CD14-positive monocyte (primary cell): ENCODE data around the gene CHST10. TPM values are rescaled to one million over a fixed set of nuclear protein-coding genes. Genes with fewer than 3 reads are reported as not detected.

Experiments used
- DNase-seq, 3 donors: peaks; one replicate each; pipeline ENCODE4 v3.0.0-alpha.2; 2011 to 2022
- H2AFZ ChIP-seq: 2 replicates; pipeline ENCODE4 v1.6.0; 2012; ENCODE audit warnings: mild to moderate bottlenecking, low read depth, low read length, inconsistent platforms; ENCODE audit not compliant: insufficient read depth, poor library complexity, severe bottlenecking
- H3K27ac ChIP-seq, 2 donors: 1 replicate in 1 of 2; 2 replicates in 1 of 2; pipeline ENCODE4 v1.5.1; 2012 to 2013; ENCODE audit warnings: low read length in 2 of 2, control low read depth in 1 of 2, inconsistent platforms in 1 of 2, low read depth in 1 of 2, mild to moderate bottlenecking in 1 of 2
- H3K27me3 ChIP-seq, 2 donors: one replicate each; pipeline versions ENCODE4 v1.6.0 to v1.6.1; 2011 to 2013; ENCODE audit warnings: low read length in 2 of 2; ENCODE audit not compliant: control insufficient read depth in 2 of 2, insufficient read depth in 2 of 2
- H3K36me3 ChIP-seq, 2 donors: replicated peaks in 1 of 2; 1 replicate in 1 of 2; 2 replicates in 1 of 2; pipeline versions ENCODE4 v1.5.1 to v1.6.1; 2012 to 2013; ENCODE audit warnings: low read length in 2 of 2, control low read depth in 1 of 2, inconsistent platforms in 1 of 2, mild to moderate bottlenecking in 1 of 2; ENCODE audit not compliant: insufficient read depth in 2 of 2, control insufficient read depth in 1 of 2
- H3K4me1 ChIP-seq, 2 donors: 1 replicate in 1 of 2; 2 replicates in 1 of 2; pipeline versions ENCODE4 v1.5.1 to v1.6.1; 2012 to 2013; ENCODE audit warnings: low read length in 2 of 2, control low read depth in 1 of 2, inconsistent platforms in 1 of 2, mild to moderate bottlenecking in 1 of 2, moderate library complexity in 1 of 2; ENCODE audit not compliant: insufficient read depth in 2 of 2, control insufficient read depth in 1 of 2
- H3K4me2 ChIP-seq: replicated peaks from 2 replicates; pipeline ENCODE3; 2012; ENCODE audit warnings: low read length, moderate library complexity, mild to moderate bottlenecking; ENCODE audit not compliant: poor library complexity, severe bottlenecking; ENCODE audit errors: extremely low read depth
- H3K4me3 ChIP-seq, 3 experiments: fragments of 200-600 bp in 1 of 3; sonication (generic) in 1 of 3; replicated peaks in 1 of 3; 1 replicate in 2 of 3; 2 replicates in 1 of 3; pipeline ENCODE4 v1.5.1; 2011 to 2013; ENCODE audit warnings: low read length in 3 of 3, mild to moderate bottlenecking in 3 of 3, control low read depth in 2 of 3, low read depth in 2 of 3, inconsistent platforms in 1 of 3, moderate library complexity in 1 of 3
- H3K79me2 ChIP-seq: 2 replicates; pipeline ENCODE4 v1.6.0; 2012; ENCODE audit warnings: mild to moderate bottlenecking, control low read depth, inconsistent platforms, low read length, moderate library complexity; ENCODE audit not compliant: insufficient read depth
- H3K9ac ChIP-seq: 2 replicates; pipeline ENCODE4 v1.6.0; 2017; ENCODE audit warnings: low read length, mild to moderate bottlenecking; ENCODE audit not compliant: insufficient read depth, poor library complexity, severe bottlenecking
- H3K9me3 ChIP-seq, 2 donors: replicated peaks in 1 of 2; 1 replicate in 1 of 2; 2 replicates in 1 of 2; pipeline versions ENCODE4 v1.5.1 to v1.6.1; 2012 to 2013; ENCODE audit warnings: low read length in 2 of 2, control low read depth in 1 of 2; ENCODE audit not compliant: control insufficient read depth in 1 of 2, insufficient read depth in 1 of 2
- H4K20me1 ChIP-seq: 2 replicates; pipeline ENCODE4 v1.6.0; 2012; ENCODE audit warnings: mild to moderate bottlenecking, low read length, control low read depth, moderate library complexity; ENCODE audit not compliant: insufficient read depth
- H3K27ac Mint-ChIP-seq, 7 donors: one replicate each; pipeline ENCODE4 v1.8.0; 2020; ENCODE audit warnings: mild to moderate bottlenecking in 7 of 7, mixed read lengths in 7 of 7, moderate library complexity in 6 of 7, inconsistent platforms in 2 of 7
- H3K27me3 Mint-ChIP-seq, 3 donors: one replicate each; pipeline ENCODE4 v1.8.0; 2021 to 2022; ENCODE audit warnings: low read depth in 3 of 3, mild to moderate bottlenecking in 3 of 3, mixed read lengths in 3 of 3, moderate library complexity in 3 of 3, inconsistent platforms in 1 of 3
- H3K36me3 Mint-ChIP-seq, 2 donors: one replicate each; pipeline ENCODE4 v1.8.0; 2020; ENCODE audit warnings: mixed read lengths in 2 of 2, inconsistent platforms in 1 of 2, mild to moderate bottlenecking in 1 of 2
- H3K4me1 Mint-ChIP-seq: one replicate; pipeline ENCODE4 v1.8.0; 2020; ENCODE audit warnings: mild to moderate bottlenecking, mixed read lengths
- H3K4me3 Mint-ChIP-seq, 2 donors: one replicate each; pipeline ENCODE4 v1.8.0; 2020; ENCODE audit warnings: mild to moderate bottlenecking in 2 of 2, mixed read lengths in 2 of 2, moderate library complexity in 1 of 2
- H3K9me3 Mint-ChIP-seq, 7 donors: one replicate each; pipeline ENCODE4 v1.8.0; 2020 to 2022; ENCODE audit warnings: mixed read lengths in 7 of 7, mild to moderate bottlenecking in 6 of 7, moderate library complexity in 6 of 7, inconsistent platforms in 2 of 7
- CTCF ChIP-seq: fragments of 200-600 bp; IDR thresholded peaks from one replicate; pipeline ENCODE4 v1.8.0; 2022; ENCODE audit warnings: antibody characterized with exemption, mild to moderate bottlenecking
- WGBS: methylation state at CpG from one replicate; pipeline ENCODE4 v1.1.5; 2013; ENCODE audit warnings: missing lambda C conversion rate; ENCODE audit not compliant: insufficient coverage; 5-methylcytosine and 5-hydroxymethylcytosine counted together
- intact Hi-C, 2 donors: fragments of 100-400 bp; cut with micrococcal nuclease; formaldehyde crosslinking; loops; one replicate each; pipeline versions ENCODE4 v1.15.0 to v1.15.1; 2023
- polyA plus RNA-seq, 3 donors: library from polyadenylated mRNA; depleted of rRNA in 1 of 3; unstranded in 2 of 3; stranded (reverse) in 1 of 3; fragments of 300-500 nt in 2 of 3; fragments of >200 nt in 1 of 3; fragmentation: Illumina TruSeq in 2 of 3; gene quantifications; 1 replicate in 2 of 3; 2 replicates in 1 of 3; pipeline ENCODE4 v1.2.3, GENCODE V29; 2012 to 2021

The CHST10 gene
- polyA plus RNA-seq, 3 donors: 0.52 to 0.54 TPM; not detected in 1

GRCh38 chr2:100437751-100438150 is 20.3 kb upstream of the CHST10 start:
- H2AFZ ChIP-seq: no peak overlapping the region
- no peak overlapping the region for H3K9ac ChIP-seq
- intact Hi-C loops: no loop called here
- no peaks in the 10 kb centered on the region for H3K79me2 ChIP-seq
- no peaks in the 10 kb centered on the region for H3K36me3 ChIP-seq
- no peak overlapping the region for H3K4me2 ChIP-seq
- Mint-ChIP-seq H3K27me3 (peaks cover 3 to 10% (median 8%) of the 10 kb centered on the region in 3 donors), H3K4me3 (no peak overlapping the region), H3K9me3 (peaks cover 0 to 6% (median 3%) of the 10 kb centered on the region in 7 donors), H3K4me1 (no peaks in the 10 kb centered on the region), H3K27ac (no peak overlapping the region), H3K36me3 (no peaks in the 10 kb centered on the region)
- H3K4me3 ChIP-seq: no peak overlapping the region
- no peak overlapping the region for H3K27ac ChIP-seq
- WGBS: 76% methylated on average over 5 of the region's 8 CpGs
- H4K20me1 ChIP-seq: no peaks in the 10 kb centered on the region
- no peaks in the 10 kb centered on the region for H3K9me3 ChIP-seq
- no peak for DNase-seq
- no peak for TF ChIP-seq CTCF
- H3K4me1 ChIP-seq: no peaks in the 10 kb centered on the region
- peaks cover 0 to 4% of the 10 kb centered on the region in 2 donors for H3K27me3 ChIP-seq

DNA sequence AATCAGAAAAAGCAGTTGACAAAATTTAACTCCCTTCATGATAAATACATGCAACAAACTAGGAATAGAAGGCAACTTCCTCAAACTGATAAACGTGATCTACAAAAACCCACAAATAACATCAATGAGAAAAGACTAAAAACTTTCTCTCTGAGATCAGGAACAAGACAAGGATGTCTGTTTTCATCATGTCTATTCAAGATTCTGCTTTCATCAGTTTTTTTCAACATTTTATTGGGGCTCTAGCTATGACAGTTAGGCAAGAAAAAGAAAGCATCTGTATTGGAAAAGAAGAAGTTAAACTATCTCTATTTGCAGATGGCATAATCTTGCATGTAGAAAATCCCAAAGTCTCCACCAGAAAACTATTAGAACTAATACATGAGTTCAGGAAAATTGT is 12.3 kb upstream of the CHST10 start:
- H3K36me3 Mint-ChIP-seq: no peaks in the 10 kb centered on the region
- no CpG with 5 or more reads among the region's 1 CpG for WGBS
- H3K9me3 Mint-ChIP-seq: peaks cover 2 to 12% (median 4%) of the 10 kb centered on the region in 7 donors
- TF ChIP-seq CTCF: no peak
- H4K20me1 ChIP-seq: no peaks in the 10 kb centered on the region
- no peaks in the 10 kb centered on the region for H3K27me3 ChIP-seq
- H3K9me3 ChIP-seq: no peaks in the 10 kb centered on the region
- H3K4me2 ChIP-seq: peak overlapping the region; percentile 26
- intact Hi-C loops: no loop called here
- no peak overlapping the region for H3K27ac ChIP-seq
- H3K4me1 ChIP-seq: peaks cover 24 to 26% of the 10 kb centered on the region in 2 donors
- H3K27me3 Mint-ChIP-seq: peaks cover 0 to 10% (median 2%) of the 10 kb centered on the region in 3 donors
- H3K4me3 Mint-ChIP-seq: no peak overlapping the region
- no peaks in the 10 kb centered on the region for H3K36me3 ChIP-seq
- H3K79me2 ChIP-seq: no peaks in the 10 kb centered on the region
- H3K4me3 ChIP-seq: no peak overlapping the region
- no peak overlapping the region for H3K27ac Mint-ChIP-seq
- no peak overlapping the region for H2AFZ ChIP-seq
- peaks cover 35% of the 10 kb centered on the region for H3K4me1 Mint-ChIP-seq
- no peak for DNase-seq
- no peak overlapping the region for H3K9ac ChIP-seq
